ENCODE data around the gene PPP1R9A. TPM values are rescaled to one million over a fixed set of nuclear protein-coding genes. Genes with fewer than 3 reads are reported as not detected.

The PPP1R9A gene
- total RNA-seq, 1 experiment from 2014 or later: 13.5 TPM

- CTCF ChIA-PET: no interaction called here
- Histone ChIP-seq H3K4me3 (replicated peaks in 1 of 2; ENCODE audit: low read depth in 1 of 2, low read length in 2 of 2) (no peak overlapping the region), H3K4me1 (ENCODE audit: control insufficient read depth in 1 of 2, insufficient read depth in 2 of 2, low read length in 2 of 2) (no peaks in the 10 kb centered on the region), H3K4me2 (ENCODE audit: low read length) (no peak overlapping the region), H3K27ac (ENCODE audit: low read depth, low read length) (no peak overlapping the region), H3K9me2 (ENCODE audit: insufficient read depth) (no peaks in the 10 kb centered on the region), H3K9me3 (ENCODE audit: control insufficient read depth in 1 of 2, insufficient read depth in 1 of 2, low read depth in 1 of 2, low read length in 2 of 2) (no peaks in the 10 kb centered on the region), H3K79me2 (ENCODE audit: insufficient read depth, low read length) (no peaks in the 10 kb centered on the region), H3K36me3 (ENCODE audit: control insufficient read depth in 1 of 2, insufficient read depth in 2 of 2, low read length in 2 of 2) (no peaks in the 10 kb centered on the region), H2AFZ (ENCODE audit: low read depth, low read length, poor library complexity, severe bottlenecking) (no peak overlapping the region), H4K20me1 (ENCODE audit: insufficient read depth) (no peaks in the 10 kb centered on the region), H3K27me3 (ENCODE audit: insufficient read depth, low read length) (no peaks in the 10 kb centered on the region), H3K9ac (ENCODE audit: low read length) (no peak overlapping the region)
- RAD21 ChIA-PET (ENCODE audit: low non-redundant PET in 1 of 2, low total read pairs in 2 of 2, uncharacterized antibody in 2 of 2, unreplicated experiment in 2 of 2): no interaction called here
- POLR2A ChIA-PET: no interaction called here
- intact Hi-C loops (cut with micrococcal nuclease): no loop called here
- BruUV-seq (replicated peaks): no TSS peak
- no peak for ATAC-seq
- TF ChIP-seq EZH2phosphoT487 (IDR thresholded peaks at IDR 0.05; ENCODE audit: borderline replicate concordance): no peak
- no peak for TF ChIP-seq ZBTB33 (IDR thresholded peaks at IDR 0.05; ENCODE audit: extremely low read depth, insufficient replicate concordance, low read length)
- TF ChIP-seq MAX (IDR thresholded peaks at IDR 0.05): no peak
- TF ChIP-seq CTCF (IDR thresholded peaks at IDR 0.05 in 2 of 3, conservative IDR thresholded peaks at IDR 0.05 in 1 of 3; ENCODE audit: borderline replicate concordance in 1 of 3, insufficient read depth in 1 of 3, low read depth in 2 of 3, low read length in 2 of 3): no peak
- no peak for TF ChIP-seq CBX3 (IDR thresholded peaks at IDR 0.05; ENCODE audit: low read depth)
- no peak for TF ChIP-seq EZH2 (IDR thresholded peaks at IDR 0.05)
- TF ChIP-seq ATF3 (IDR thresholded peaks at IDR 0.05): no peak
- no peak for TF ChIP-seq FOSL1 (IDR thresholded peaks at IDR 0.05; ENCODE audit: low read depth)
- TF ChIP-seq ZFX (IDR thresholded peaks at IDR 0.05): no peak
- TF ChIP-seq POLR2A (IDR thresholded peaks at IDR 0.05; ENCODE audit: borderline replicate concordance, extremely low read depth, insufficient read depth, insufficient read length): no peak
- TF ChIP-seq JUND (IDR thresholded peaks at IDR 0.05): no peak
- TF ChIP-seq YY1 (IDR thresholded peaks at IDR 0.05; ENCODE audit: extremely low read depth, insufficient replicate concordance, low read depth, low read length): no peak
- no peak for TF ChIP-seq TCF7L2 (IDR thresholded peaks at IDR 0.05; ENCODE audit: borderline replicate concordance, extremely low read depth, insufficient read depth, insufficient read length)
- TF ChIP-seq SRF (IDR thresholded peaks at IDR 0.05; ENCODE audit: low read depth): no peak
- no peak for DNase-seq (ENCODE audit: low read depth, low spot score)
These were observed 333.5 kb downstream of the PPP1R9A start for GRCh38 chr7:95240921-95241320.
